Astrocyte (in vitro differentiated cells and primary cell): ENCODE data around the gene TOMM5.

Experiments used
- CTCF ChIP-seq: IDR thresholded peaks from 2 replicates; pipeline ENCODE4 v1.5.1; 2011; ENCODE audit warnings: low read depth, mild to moderate bottlenecking, inconsistent platforms, low read length, moderate library complexity; ENCODE audit not compliant: insufficient read depth
- EZH2 ChIP-seq: IDR thresholded peaks from 2 replicates; pipeline ENCODE4 v1.6.1; 2012; ENCODE audit warnings: mild to moderate bottlenecking, low read length, inconsistent platforms; ENCODE audit not compliant: insufficient read depth

GRCh38 chr9:37625036-37625757 is 32.8 kb upstream of the TOMM5 start:
- TF ChIP-seq CTCF (no peak), EZH2 (no peak)
